Skeletal muscle satellite cell (primary cell): Measurements from ENCODE around the gene INPP5A.
"Not testable (repeated sequence)": the region's sequence is repeated elsewhere in the genome, so short reads cannot be mapped to it uniquely, and the experiment has no call there.

Experiments
- H3K27me3 ChIP-seq: 2 replicates; pipeline ENCODE4 v1.7.0; 2013; ENCODE audit warnings: low read length; ENCODE audit not compliant: control insufficient read depth, insufficient read depth
- H3K36me3 ChIP-seq: 2 replicates; pipeline ENCODE4 v1.7.0; 2013; ENCODE audit warnings: mild to moderate bottlenecking, control low read depth, low read length; ENCODE audit not compliant: insufficient read depth
- H3K4me1 ChIP-seq: 2 replicates; pipeline ENCODE4 v1.7.0; 2013; ENCODE audit warnings: low read length; ENCODE audit not compliant: control insufficient read depth, insufficient read depth
- H3K4me2 ChIP-seq: 2 replicates; pipeline ENCODE4 v1.7.0; 2013; ENCODE audit warnings: mild to moderate bottlenecking, low read length
- H3K4me3 ChIP-seq: 2 replicates; pipeline ENCODE4 v1.7.0; 2013; ENCODE audit warnings: low read length
- H3K9ac ChIP-seq: 2 replicates; pipeline ENCODE4 v1.7.0; 2013; ENCODE audit warnings: mild to moderate bottlenecking, low read depth, low read length, moderate library complexity
- H3K9me3 ChIP-seq: replicated peaks from 2 replicates; pipeline ENCODE4 v1.7.0; 2013; ENCODE audit warnings: mild to moderate bottlenecking, control low read depth, low read length

The INPP5A gene

DNA sequence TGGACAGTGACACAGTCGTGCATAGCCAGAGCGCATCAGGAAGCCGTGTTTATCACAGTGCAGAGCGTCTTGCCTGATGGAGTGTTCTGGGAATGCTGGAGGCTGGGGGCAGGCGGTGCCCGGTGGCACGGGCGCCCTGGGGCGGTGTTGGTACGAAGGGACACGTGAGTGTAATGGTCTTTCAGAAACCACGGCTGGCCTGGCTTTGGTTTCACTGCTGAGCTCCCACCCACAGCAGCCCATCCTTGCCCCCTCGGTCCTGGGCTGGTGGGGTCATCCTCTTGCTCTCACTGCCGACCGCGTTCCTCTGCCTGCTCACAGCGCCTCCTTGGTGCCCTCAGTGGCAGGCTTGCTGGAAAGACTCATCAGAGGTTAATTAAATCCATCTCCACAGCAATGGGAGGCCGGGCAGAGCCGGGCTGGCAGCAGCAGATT is 197.8 kb downstream of the INPP5A start:
- H3K4me1 ChIP-seq: no peaks in the 10 kb centered on the region
- H3K9ac ChIP-seq: no peak overlapping the region
- no peaks in the 10 kb centered on the region for H3K36me3 ChIP-seq
- no peak overlapping the region for H3K4me3 ChIP-seq
- no peak overlapping the region for H3K4me2 ChIP-seq
- no peaks in the 10 kb centered on the region for H3K27me3 ChIP-seq
- no peaks in the 10 kb centered on the region for H3K9me3 ChIP-seq

DNA sequence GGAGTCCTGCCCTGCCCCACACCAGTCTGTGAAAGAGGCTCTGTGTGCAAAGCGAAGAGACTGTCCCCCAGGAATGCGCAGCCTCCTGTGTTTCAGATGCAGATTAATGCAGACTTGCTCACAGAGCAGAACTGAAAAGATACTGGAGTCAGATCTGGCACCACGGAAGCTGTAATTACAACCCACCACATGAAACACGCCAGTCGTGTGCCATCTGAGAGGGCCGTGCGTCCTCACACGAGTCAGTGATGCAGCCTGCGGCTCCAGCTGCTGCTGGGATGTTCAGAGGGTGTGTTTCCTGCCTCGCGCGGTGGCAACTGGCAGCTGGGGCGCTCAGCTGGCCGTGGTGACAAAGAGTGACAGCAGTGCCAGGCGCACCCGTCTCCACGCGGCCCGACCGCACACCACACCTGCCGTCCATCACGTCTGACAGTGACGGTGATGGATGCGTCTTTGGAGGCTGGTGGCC is 198.4 kb downstream of the INPP5A start:
- Histone ChIP-seq H3K4me3 (no peak overlapping the region), H3K9ac (no peak overlapping the region), H3K36me3 (no peaks in the 10 kb centered on the region), H3K4me2 (no peak overlapping the region), H3K4me1 (no peaks in the 10 kb centered on the region), H3K9me3 (no peaks in the 10 kb centered on the region), H3K27me3 (no peaks in the 10 kb centered on the region)

DNA sequence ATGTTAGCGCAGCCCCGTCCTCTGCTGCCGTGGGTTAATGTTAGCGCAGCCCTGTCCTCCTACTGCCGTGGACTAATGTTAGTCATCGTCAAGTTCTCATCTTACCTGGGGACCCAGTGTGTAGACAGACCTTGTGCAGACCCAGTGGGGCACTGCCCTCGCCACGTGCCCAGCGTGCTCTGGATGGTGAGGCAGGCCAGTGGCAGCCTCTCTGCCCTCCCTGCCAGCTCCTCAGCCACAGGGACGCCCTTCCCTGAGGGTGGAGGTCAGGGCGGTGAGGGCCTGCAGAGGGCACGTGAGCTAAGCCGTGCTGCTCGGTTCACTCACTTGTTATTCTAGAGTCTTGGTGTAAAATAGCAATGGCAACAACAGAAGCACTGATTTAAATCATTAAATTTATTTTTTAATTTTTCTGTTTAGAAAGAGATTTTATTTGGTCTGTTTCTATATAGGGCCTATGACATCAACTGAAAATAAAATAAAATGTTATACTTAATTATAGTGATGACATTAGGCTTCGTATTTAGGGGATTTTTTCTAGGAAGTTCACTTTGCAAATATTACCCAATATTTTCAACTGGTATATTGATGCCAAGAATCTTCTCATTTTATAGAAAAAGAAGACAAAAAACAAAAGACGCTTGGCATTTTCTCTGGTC is 199.9 kb downstream of the INPP5A start:
- H3K4me1 ChIP-seq: no peaks in the 10 kb centered on the region
- H3K36me3 ChIP-seq: no peaks in the 10 kb centered on the region
- no peak overlapping the region for H3K9ac ChIP-seq
- no peaks in the 10 kb centered on the region for H3K9me3 ChIP-seq
- no peak overlapping the region for H3K4me2 ChIP-seq
- no peak overlapping the region for H3K4me3 ChIP-seq
- H3K27me3 ChIP-seq: no peaks in the 10 kb centered on the region

DNA sequence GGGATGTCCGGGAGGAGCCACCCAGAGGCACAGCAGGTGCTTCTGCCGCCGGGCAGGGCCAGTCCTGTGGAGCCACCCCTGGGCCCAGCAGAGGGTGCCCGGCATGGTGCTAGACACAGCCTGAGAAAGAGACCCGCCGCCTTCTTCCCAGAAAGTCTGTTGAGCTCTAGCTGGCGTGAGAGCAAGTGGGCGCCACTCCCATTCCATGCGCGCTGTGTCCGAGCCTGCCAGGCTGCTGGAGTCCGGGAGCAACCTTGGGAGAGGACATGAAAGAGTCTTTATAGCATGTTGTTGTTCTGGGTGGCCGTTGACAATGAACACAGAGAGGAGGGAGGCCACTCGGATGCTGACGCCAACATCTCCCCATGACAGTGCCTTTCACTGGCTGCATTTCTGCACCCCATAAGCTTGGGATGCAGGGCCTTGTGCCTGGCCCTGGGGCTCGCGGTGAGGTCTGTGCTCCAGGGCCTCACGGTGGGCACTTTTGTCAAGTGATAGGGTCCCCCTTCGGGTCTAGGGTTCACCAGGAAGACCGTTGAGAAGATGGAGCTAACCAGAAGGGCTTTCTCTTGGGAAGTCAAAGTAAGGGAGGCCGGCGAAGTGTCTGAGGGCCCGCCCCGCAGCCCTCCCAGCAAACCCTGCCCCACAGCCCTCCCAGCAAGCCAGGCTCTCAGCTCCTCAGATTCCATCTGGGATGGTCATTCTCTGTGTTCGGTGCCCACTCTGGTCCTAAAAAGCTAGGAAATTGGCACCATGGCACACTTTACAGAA is 201.1 kb downstream of the INPP5A start:
- Histone ChIP-seq H3K4me2 (no peak overlapping the region), H3K9ac (no peak overlapping the region), H3K36me3 (no peaks in the 10 kb centered on the region), H3K9me3 (no peaks in the 10 kb centered on the region), H3K4me3 (no peak overlapping the region), H3K4me1 (no peaks in the 10 kb centered on the region), H3K27me3 (no peaks in the 10 kb centered on the region)

DNA sequence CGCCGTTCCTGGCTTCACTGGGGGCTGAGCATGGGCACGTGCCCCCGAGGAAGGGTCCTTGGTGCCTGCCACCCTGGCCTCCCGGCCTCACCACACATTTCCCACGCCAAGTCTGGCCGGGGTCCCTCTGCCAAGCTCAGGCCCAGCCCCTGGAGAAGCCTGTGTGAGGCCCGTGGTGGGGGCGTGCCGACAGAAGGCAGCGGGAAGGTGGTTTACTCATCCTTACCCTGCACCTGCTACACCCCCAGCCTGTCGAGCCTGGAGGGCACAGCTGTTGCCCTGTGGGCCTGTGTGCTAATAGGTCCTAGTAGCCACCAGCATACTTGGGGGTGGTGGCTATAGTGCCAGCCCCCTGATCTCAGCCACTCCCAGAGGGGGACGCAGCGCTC is 201.6 kb downstream of the INPP5A start:
- Histone ChIP-seq H3K4me1 (no peaks in the 10 kb centered on the region), H3K9ac (no peak overlapping the region), H3K4me2 (no peak overlapping the region), H3K9me3 (no peaks in the 10 kb centered on the region), H3K27me3 (no peaks in the 10 kb centered on the region), H3K4me3 (no peak overlapping the region), H3K36me3 (no peaks in the 10 kb centered on the region)

DNA sequence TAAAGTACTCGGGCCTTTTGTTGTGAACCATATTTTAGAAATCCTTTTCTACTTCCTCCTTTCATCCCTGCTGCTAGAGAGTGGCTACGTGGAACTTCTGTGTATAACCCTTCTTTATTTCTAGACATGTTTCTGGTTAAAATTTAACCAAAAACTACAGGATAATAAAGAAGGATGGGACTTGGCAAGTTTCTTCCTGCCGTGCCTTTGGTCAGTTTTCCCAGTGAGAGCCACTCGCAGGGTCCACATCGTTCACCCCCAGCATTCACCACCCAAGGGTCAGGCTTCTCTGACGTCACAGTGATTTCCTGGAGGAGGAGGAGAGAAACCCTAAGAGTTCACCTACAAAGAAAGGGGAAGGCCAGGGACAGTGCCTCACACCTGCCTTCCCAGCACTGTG is 203.0 kb downstream of the INPP5A start:
- Histone ChIP-seq H3K4me3 (no peak overlapping the region), H3K4me2 (no peak overlapping the region), H3K36me3 (no peaks in the 10 kb centered on the region), H3K4me1 (no peaks in the 10 kb centered on the region), H3K9ac (no peak overlapping the region), H3K27me3 (no peaks in the 10 kb centered on the region), H3K9me3 (no peaks in the 10 kb centered on the region)

DNA sequence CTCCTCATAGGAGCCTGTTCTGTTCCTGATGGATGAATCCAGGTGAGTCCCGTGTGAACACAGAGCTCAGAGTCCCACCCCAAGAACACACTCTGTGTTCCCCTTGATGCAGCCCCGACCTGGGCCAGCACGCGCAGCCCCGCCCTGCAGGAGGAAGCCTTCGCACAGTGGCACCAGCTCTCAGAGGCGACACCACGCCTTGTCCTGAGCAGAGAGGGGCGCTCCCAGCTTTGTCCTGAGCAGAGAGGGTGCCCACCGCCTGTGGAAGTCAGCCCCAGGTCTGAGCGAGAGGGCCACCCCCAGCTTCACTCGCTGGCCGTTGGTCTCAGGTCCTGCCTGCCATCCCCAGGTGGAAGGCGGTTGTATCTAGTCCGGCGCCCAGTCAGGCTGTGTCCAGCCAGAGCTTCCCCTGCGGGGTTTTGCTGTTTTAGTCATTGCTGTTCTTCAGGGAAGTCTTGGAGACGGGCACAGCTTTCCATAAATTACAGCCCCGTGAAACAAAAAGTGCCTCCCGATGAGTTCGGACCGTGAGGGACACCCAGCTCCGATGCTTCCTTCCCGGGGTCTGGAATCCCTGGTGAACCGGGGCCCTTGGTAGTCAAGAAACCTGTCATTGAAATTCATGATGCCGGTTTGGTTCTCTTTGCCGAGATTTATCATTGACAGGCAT is 204.7 kb downstream of the INPP5A start:
- Histone ChIP-seq H3K4me3 (no peak overlapping the region), H3K9ac (no peak overlapping the region), H3K9me3 (no peaks in the 10 kb centered on the region), H3K4me1 (no peaks in the 10 kb centered on the region), H3K27me3 (no peaks in the 10 kb centered on the region), H3K4me2 (no peak overlapping the region), H3K36me3 (no peaks in the 10 kb centered on the region)

DNA sequence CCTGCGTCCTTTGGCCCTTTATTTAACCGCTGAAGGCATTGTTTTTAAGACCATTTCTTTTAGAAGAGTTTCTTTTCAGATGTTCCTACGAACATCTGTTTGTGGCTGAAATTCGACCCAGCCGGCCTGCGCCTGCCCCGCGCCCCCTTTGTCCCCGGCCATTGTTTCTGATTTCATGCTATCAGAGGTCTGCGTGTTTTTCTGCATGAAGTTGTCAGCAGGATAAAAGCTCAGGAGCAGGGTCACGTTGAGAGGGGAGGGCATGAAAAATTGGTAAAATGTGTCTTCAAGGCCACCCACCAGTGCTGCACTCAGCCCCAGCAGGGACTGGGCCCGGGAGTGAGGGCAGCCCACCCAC is 205.2 kb downstream of the INPP5A start:
- Histone ChIP-seq H3K4me2 (no peak overlapping the region), H3K9ac (no peak overlapping the region), H3K9me3 (no peaks in the 10 kb centered on the region), H3K36me3 (no peaks in the 10 kb centered on the region), H3K4me3 (no peak overlapping the region), H3K27me3 (no peaks in the 10 kb centered on the region), H3K4me1 (no peaks in the 10 kb centered on the region)

DNA sequence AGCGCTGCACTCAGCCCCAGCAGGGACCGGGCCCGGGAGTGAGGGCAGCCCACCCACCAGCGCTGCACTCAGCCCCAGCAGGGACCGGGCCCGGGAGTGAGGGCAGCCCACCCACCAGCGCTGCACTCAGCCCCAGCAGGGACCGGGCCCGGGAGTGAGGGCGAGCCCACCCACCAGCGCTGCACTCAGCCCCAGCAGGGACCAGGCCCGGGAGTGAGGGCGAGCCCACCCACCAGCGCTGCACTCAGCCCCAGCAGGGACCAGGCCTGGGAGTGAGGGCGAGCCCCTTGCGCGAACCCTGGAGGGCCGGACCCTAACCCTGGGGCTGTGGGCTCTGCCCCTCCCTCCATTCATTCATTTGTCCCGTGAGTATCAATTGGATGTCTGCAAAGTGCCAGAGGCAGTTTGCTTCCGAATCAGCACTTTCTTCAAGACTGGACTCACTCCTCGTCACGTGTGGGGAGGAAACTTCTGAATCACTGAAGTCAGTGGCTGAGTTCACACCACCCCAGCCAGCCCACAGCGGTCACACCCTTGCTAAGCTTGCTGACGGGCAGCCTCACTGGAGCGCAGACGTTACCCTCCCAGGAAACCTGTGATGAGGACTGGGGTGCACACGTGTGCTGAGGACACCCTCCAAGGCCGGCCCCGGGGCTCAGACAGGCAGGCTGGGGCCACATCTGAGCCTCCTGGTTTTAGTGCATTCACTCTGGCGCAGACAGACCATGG is 205.8 kb downstream of the INPP5A start:
- not testable (repeated sequence) for H3K9ac ChIP-seq, H3K9me3 ChIP-seq, H3K4me1 ChIP-seq, H3K4me2 ChIP-seq, H3K27me3 ChIP-seq, H3K4me3 ChIP-seq, H3K36me3 ChIP-seq

DNA sequence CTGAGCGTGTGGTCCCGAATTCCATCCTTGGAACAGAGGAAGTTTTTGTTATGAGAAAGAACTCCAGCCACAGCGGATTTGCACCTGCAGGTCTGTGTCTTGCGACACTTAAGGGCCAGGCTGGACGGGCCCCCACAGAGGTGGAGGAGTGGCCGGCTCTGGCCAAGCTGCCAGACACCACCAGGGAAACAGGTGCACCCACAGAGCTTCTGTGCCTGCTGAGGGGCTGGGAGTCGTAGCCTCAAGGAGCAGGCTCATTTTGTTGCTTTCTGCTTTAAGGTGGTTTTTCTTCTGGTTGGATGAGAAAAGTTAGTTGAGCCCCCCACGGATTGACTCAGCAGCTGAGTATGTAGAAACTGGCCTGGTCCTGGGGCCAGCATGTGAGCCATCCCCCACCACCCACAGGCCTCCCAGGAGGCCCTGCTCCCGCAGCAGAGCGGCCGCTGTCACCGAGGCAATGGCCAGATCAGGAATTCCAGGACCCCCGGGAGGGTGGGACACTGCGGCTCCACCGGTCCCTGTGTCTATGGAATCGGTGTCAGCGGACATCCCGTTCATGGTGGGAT is 206.4 kb downstream of the INPP5A start:
- Histone ChIP-seq H3K4me1 (no peaks in the 10 kb centered on the region), H3K9me3 (no peaks in the 10 kb centered on the region), H3K4me2 (no peak overlapping the region), H3K4me3 (no peak overlapping the region), H3K36me3 (no peaks in the 10 kb centered on the region), H3K9ac (no peak overlapping the region), H3K27me3 (no peaks in the 10 kb centered on the region)

DNA sequence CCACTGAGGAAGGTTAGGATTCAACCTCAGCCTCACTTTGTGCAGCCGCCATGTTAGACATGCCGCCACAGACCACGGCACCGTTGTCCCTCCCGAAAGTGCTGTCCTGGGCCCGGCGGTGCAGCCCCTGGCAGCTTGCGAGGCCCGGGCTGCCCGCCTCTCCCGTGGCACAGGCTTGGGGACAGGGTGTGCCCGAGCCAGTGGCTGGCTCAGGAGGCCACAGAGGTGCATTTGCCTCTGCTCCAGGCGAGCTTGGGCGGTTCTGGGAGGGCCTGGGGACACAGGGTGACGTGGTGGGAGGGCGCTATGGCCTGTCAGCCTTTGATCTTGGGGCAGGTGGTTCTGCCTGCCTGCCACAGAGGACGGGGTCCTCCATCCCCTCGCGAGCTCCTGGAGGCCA is 207.3 kb downstream of the INPP5A start:
- Histone ChIP-seq H3K9ac (no peak overlapping the region), H3K4me1 (no peaks in the 10 kb centered on the region), H3K27me3 (no peaks in the 10 kb centered on the region), H3K4me3 (no peak overlapping the region), H3K9me3 (no peaks in the 10 kb centered on the region), H3K36me3 (no peaks in the 10 kb centered on the region), H3K4me2 (no peak overlapping the region)
